Glomerular visceral epithelial cell (primary cell): ENCODE measurements around the gene KIF5C.
A peak's percentile ranks its signal among the peaks of the same experiment; 100 is the strongest.

Experiments used
- DNase-seq: peaks from one replicate; pipeline ENCODE4 v3.0.0-alpha.2; 2016; ENCODE audit errors: extremely low spot score

Gene KIF5C

DNA sequence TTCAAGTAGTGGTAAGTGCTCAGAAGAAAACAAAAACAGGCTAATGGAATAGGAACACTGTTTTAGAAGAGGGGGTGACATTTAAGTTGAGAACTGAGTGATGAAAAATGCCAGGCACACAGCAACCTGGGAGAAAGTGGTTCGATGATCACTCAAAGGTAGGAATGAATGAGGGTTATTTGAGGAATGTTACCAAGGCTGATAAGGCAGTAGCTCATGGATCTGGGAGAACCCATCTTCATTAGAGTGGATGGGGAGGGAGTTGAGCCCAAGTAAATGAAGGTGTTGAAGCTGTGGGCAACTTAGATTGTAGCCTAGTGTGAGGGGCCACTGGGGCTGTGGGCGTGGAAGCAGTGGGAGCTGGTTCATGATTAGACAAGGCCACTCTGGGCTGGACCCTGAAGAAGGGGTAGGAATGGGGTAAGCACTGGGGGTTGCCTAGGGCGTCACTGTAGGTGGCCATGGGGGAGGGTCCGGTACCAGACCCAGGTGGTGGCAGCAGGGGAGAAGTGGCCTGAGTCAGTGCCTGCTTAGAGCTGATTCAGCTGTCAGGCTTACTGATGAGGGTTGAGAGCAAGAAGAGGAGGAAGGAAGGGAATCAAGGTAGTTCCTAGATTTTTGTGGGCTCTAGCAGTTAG lies 141.0 kb downstream of the KIF5C start:
- no peak for DNase-seq

DNA sequence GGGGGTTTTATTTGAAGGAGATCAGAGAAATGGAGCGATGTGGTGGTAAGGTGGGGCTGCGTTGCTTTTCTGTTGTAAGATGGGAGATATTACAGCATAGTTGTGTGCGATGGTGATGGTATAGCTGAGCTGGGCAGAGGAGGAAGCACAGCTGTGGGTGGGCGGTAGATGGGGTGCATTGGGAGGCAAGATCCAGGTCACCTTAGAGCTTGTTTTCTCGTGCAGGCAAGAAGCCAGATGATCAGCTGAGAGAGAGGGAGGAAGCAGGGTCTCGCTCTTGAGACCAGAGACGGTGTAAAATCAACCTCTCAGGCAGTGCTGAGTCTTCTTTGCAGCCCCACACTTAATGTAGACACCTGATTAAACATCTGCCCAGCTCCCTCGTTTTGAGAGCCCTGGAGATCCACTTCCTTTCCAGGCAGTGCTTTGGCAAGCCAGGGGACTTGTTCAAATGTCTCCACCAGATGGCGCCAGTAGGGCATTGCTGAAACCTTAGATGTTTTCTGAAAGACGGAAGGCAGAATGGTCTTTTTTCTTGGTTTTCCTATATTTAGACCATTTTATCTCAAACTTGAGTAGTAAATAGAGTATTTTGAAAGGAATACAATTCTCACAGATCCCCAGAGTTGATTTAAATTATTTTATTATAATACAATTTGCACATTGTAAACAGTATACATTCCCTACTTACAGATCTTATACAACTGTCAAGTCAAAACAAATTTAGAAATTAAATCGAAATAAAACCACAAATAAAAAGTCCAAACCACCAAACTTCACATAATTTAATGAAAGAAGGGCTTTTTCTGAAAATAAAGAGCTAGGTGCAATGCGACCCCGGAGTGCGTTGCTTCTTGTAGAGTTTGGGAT lies 142.3 kb downstream of the KIF5C start:
- DNase-seq, result peak; percentile 79

DNA sequence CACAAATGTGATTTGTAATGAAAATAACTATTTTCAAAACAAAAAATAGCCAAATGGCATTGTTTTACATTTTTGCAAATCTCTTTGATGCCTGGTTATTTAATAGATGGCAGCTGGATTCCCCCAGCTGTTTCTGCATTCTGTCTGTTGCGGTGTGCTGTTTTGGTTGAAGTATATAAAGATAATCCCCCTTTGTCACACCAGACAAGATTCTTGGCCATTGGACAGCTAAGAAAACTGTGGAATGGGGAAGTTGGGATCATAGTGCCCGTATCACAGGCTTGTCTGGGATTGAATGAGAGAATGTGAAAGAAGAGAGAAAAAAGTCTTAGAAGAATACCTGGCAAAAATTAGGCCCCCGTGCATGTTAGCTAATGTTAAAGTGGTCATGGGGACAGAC lies 144.0 kb downstream of the KIF5C start:
- DNase-seq, result no peak

DNA sequence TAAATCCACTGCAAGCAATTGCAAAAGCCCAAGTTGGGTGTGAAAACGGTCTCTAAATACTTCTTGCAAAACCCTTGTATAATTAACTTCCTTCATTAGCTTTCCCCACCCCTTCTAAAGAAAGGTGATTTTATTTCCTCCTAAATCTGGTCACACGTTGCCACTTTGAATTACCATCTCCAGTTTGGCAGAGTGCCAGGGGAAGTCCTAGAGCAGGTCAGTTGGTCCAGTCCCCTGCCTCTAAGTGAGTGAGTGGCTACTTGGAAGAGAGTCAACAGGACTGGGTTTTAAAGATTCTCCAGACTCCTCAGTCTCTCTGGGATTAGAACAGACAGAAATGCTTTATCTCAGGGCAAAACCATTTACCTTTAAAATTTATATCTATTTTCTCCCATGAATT lies 144.7 kb downstream of the KIF5C start:
- no peak for DNase-seq

DNA sequence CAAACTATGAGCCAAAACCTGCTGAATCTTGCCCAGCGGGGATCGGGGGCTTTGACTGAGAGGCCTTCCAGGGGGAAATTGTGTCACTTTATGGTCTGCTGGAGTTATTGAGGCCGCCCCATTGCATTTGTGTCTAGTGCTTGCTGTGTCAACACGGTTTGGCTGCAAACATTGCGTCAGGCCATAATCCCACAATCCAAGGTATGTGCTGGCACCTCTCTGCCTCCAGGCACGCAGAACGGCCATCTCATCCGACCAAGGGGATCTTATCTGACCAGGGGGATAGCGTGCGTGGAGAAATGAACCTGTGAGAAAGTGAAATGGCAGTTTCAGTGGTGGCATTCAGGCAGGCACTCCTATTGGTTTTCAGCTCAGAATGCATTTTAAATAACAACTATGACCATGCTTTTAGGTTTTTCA lies 145.4 kb downstream of the KIF5C start:
- peak; percentile 51 for DNase-seq

DNA sequence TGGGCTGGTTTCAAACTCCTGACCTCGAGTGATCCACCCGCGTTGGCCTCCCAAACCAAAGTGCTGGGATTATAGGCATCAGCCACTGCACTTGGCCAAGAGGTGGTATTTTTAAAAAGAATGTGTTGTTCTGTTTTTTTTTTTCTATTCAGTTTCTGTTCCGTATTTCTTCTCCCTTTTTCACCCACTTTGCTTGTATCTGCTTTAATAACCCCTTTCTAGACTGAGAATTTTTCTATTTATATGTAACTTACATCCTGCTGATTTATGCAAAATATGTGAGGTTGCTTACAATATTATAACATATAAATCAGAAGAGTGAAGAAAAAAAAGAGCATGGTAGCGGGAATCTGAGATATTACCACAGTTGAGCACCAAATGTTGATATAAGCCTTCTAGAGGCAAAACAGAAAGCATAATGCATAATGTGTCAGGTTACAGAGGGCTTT lies 146.3 kb downstream of the KIF5C start:
- no peak for DNase-seq

DNA sequence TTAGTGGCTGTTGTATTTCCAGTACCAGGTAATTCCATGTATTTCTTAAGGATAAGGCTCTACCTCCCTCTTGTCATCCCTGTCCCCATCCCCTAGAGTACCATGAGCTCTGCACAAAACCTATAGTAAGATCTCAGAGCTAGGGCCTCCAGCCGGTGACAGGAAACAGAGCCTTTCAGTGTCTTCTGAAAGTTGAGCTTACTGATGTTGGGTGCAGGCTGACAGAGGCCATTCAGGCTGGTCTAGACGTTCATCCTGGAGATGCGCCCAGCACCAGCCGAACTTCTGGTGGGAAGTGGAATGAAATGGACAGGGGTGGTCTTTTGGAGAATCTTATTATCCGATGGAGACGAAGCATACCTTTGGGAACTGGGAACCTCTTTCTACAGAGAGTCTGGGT lies 146.7 kb downstream of the KIF5C start:
- no peak for DNase-seq

DNA sequence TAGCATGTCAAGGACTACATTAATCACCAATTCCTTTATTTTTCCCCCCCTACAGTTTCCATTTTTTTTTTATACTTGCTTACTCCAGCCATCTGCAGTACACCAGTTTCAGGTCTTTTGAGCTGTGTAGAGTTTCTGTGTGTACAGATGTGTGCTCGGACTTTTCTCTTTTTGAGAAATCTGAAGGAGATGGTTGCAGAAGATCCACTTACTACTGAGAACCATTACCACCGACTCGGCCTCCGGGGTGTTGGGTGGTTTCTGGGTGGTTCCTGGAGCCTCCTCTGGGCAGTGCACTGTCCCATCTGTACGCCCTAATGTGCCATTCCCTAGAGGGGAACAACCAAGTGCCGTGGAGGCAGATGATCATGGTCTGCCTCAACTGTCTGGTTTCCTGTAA lies 148.1 kb downstream of the KIF5C start:
- no peak for DNase-seq

DNA sequence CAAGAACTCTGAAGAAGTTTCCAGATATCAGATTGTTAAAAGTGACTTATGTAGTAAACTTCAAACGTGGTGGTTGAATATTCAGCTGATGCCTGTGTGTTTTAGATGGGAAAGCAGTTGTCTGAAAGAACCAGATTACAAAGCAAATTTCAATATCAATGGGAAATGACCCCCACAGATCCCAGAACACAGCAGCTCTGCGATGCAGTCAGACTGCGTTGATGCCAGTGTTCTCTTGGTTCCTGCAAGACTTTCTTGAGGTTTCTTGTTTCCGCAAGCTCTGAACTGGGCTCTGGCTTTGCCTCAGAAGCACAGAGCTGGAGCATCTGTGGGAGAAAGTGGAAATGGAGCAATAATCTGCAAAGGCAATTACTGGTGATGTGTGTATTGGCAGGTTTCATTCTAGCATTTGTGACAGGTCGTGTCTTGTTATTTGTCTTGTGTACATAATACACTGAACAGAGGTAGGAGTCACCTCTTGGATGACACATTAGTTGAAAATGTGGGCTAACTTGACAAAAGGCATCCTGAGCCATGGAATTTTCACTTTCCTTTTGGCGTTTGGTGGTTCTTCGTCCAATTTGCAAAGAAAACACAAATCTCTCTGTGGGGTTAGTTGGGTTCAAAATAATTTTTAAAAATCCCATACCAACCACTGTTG lies 152.7 kb downstream of the KIF5C start:
- no peak for DNase-seq

DNA sequence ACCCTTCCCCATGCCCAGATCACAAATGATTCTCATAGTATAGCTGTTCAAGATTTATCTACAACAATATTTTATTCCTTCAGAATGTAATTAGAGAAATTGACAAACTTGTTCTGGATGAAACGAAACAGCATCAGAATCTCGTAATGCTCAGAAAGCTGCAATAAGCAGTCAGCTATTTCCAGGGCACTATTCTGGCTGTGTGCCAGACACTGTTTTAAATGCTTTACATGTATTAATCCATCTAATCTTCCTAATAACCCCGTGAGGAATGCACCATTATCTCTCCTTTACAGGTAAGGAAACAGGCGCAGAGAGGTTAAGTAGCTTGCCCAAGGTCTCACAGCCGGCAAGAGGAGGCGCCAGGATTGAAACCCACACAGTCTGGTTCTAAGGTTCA lies 153.3 kb downstream of the KIF5C start:
- no peak for DNase-seq

DNA sequence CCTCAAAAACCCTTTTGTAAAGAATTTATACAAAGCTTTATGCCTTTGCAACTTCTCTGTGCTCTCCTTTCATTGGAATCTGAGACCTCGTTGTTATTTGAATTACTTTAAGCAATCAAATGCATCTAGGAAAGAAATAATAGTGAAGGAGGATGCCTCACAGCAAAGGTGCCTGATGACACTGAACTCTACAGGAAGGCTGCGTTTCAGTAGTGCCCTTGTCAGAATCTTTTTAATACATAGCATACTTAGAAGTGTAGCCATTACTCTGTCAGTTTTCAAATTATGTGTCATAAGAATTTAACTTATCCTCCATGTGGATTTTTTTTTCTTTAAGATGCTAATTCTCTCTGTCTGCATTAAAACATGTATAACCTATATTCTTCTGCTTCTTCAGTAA lies 153.9 kb downstream of the KIF5C start:
- no peak for DNase-seq

DNA sequence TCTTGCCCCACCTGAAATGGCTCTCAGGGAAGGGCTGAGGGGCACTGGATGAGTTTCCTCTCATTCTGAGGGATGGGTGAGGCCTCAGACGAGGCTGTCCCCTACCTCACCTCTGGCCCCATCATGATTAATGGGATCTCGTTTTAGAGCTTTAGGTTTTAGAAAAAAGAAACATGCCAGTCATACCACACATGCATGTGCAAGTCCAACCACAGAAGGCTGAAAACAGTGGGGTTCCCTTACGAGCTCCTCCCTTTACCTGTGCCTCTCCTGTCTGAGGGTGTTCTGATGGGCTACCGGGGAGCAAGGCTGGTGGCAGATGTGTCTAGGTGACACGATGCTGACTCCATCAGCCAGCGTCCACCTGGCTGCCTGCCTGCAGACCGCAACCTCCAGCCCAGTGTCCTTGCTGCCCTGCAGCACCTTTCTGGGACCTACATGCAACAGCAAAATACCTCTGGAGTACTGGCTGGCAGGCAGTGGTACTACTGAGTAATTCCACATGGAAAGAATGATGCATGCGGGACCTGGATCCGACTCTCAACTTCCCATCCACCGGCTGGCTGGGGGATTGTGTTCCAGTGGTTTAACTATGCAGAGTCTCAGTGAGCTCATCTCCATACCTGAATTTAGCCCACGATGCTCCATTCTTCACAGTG lies 154.4 kb downstream of the KIF5C start:
- DNase-seq, result no peak

DNA sequence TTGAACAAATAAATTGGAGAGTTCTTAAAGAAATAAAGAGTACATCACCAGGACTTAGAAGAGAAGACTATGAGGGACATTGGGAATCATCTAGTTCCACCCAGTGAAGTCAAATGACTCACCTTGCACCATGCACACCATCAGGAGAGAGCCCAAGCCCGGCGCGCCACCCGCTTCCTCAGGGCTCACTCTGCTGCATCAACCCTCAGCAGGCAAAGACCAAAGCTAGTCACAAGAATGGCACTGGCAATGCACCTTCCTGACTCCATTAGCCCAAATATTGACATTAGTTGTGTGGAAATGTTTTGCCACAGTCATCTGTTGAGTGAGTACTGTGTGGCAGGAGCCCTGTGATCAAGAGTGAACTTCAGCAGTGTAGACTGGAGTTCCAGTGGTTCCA lies 156.4 kb downstream of the KIF5C start:
- no peak for DNase-seq

DNA sequence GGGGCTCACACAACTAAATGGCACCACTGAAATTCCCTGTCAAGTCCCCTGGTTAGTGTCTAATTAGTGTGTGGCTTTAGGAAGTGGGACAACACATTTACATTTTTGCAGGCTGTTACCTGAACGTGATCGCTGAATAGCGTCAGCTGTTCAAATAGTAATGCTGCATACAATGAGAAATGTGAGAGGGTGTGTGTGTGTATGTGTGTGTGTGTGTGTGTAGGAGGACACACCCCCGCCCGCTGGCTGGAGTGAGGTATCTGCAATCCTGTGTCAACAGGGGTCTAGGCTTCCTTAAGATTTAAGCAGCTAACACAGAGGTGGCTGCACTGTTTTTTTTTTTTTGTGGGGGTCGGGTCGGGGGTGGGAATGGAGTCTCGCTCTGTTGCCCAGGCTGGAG lies 158.7 kb downstream of the KIF5C start:
- DNase-seq, result no peak

DNA sequence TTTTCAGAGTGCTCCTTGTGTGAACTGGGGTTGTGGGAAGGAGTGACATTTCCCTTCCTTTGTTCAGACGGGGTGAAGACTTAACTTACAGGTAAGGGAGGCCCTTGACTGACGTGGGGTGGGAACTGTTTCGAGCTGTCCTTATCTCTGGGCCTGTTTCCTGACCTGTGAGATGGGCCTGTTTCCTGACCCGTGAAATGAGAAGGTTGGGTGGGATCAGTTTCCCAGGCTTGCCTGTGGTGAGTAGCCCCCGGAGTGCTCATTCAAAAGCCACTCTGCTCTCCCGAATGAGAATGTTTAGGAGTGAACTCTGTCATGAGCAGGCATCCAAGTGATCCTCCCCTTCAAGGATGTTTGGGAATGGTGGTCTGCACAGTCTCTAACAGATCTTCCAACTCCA lies 159.4 kb downstream of the KIF5C start:
- no peak for DNase-seq

DNA sequence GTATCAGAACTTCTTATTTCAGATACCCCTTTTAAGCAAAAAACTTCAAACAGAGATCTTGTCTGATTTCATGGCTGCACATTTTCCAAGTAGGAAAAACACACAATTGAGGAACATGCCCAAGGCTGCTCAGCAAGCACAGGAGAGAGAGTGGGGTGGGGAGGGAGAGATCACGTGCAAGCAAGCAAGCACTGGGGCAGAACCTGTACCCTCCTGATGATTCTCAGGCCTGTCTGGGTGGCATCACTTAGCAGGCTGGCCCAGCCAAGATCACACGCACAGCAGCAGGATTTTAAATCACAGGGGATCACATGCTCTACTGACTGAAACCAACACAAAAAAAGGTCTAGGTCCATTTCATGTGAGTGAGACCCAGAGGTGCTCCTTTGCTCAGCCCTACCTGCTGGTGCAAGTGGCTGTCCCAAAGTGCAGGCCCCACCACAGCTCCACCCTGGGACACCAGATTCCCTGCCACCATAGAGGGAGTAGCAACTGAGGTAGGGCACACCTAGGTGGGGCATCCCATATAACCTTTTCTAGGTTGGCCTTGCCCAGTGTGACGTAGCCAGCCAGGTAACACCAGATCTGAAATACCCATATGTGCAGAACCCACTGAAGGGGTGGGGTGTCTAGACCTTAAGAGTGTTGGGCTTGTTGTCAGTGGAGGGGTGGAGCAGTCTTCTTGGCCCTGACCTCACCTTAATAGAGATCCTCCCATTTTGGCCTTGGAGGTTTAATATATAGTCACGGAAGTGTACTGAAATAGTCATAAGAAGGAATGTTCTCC lies 161.7 kb downstream of the KIF5C start:
- no peak for DNase-seq

DNA sequence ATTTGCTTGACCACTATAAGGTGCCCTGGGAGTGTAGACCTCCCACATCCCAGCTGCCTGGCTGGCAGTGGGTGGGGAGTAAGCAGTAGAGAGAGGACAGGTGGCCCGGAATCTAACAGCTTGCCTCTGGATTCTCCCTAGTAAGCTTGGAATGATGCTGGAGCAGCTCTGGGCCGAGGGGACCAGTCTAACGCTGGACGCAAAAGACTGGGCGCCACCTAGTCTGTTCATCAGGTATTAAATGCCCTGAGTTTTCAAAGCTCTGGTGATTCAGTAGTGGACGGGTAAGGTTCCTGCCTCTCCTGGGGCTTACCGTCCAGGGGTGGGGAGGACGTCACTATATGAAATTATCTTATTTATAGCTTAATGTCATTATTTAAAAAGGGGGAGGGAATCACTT lies 162.8 kb downstream of the KIF5C start:
- peak; percentile 33 for DNase-seq

DNA sequence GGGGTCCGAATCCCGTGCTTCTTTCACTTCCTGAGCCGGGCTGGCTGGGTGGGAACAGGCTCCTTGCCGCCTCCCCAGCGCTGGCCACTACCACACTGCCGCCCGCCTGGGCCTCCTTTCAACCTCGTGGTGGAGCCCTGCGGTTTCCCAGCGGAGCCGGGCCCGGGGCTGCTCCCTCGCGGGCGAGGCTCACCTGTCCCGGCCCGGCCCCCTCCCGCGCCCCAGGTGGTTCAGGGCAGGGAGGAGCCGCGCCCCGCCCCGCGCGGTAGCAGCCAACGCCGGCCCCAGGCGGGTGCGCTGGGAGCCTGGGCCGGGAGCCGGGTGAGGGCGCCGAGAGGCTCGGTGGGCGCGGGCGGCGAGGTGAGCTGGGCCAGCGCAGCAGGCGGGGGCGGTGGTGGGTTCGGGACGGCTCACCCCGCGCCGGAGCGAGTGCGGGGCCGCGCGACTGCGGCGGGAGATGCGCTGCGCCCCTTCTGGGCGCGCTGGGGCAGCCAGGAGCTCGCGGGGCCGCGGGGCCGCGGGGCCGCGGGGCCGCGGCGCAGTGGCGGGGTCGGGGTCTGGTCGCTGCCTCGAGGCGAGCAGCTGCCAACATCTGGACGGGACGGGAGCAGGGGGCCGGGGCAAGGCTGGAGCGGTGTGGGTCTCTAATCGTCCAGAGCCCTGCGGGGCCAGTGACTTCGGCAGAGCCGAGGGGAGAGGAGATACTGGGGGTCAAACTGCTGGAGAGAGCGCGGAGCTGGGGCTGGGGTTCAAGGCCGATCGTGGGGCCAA lies 163.6 kb downstream of the KIF5C start, which contains the start of gene LYPD6B:
TSS of gene LYPD6B (plus strand) at position 258 of the 771 bp plus-strand sequence. CDS start 92,250 bp downstream, outside the sequence.
- DNase-seq, result no peak

DNA sequence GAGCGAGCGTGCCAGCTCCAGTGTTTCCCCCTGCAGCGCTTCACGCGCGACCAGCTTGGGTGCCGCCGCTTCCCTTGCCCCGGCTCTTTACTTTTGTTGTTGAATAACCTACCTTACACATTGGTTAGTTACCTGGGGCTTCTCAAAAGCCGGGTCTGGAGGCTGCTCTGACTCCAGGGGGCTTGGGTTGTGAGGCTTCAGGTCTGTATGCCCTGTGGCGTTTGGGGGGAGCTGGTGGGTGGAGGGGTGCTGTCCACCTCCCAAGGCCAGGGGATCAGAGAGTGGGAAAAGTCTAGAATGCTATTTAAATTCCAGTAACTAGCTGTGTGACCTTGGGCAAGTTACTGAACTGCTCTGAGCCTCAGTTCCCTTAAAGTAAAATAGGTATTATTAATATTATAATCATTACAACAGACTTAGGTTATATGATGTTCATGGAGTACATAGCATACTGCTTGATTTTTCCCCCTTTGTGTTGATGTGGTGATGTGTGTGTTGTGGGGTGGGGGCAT lies 164.2 kb downstream of the KIF5C start:
- DNase-seq, result no peak

DNA sequence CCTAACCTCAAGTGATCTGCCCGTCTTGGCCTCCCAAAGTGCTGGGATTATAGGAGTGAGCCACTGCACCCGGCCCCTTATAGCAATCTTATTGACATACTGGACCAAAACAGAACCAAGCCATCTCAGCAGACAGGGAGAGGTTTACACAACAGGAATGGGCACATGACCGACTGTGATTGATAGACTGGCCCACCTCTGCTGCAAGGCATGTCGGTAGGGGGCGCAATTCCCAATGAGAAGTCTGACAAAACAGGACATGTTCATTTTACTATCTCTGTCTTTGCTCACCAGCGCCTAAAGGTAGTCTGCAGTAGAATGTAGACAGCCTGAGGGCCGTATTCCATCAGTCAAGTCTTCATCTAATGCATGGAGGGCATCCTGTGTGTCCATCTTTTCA lies 165.4 kb downstream of the KIF5C start:
- no peak for DNase-seq
